ENCODE measurements around the gene BMP7.
"Not testable (repeated sequence)": the region's sequence is repeated elsewhere in the genome, so short reads cannot be mapped to it uniquely, and the experiment has no call there.

BMP7 gene

DNA sequence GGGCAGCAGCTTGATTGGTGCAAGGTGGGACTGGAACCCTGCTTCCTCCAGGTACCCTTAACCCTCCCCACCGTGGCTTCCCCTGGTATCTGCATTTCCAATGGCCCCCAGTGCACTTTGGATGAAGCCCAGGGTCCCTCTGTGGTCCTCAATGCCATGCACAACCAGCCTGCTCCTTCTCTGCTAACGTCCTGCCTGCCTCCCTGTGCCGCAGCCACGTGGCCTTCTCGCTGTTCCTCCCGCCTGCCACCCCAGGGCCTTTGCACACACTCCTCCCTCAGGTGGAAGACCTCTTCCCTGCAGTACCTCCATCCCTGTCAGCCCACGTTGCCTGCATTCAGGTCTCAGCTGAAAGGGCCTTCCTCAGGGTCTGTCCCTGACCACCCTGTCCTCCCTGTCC lies 101.6 kb downstream of the BMP7 start:
- DNase-seq = no peak

DNA sequence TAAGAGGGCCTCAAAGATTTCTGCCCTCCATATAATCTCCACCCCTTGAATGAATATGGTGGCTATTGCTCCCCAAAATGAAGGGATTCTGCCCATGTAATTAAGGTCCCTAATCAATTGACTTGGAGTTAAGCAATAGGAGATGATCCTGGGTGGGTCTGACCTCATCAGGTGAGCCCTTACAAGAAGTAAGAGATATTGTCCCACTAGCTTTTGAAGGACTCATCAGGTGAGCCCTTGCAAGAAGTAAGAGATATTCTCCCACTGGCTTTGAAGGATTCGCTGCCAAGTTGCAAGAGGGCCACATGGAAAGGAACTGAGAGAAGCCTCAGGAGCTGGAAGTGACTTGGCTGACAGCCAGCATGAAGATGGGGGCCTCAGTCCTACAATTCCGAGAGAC lies 103.4 kb downstream of the BMP7 start:
- DNase-seq = no peak

DNA sequence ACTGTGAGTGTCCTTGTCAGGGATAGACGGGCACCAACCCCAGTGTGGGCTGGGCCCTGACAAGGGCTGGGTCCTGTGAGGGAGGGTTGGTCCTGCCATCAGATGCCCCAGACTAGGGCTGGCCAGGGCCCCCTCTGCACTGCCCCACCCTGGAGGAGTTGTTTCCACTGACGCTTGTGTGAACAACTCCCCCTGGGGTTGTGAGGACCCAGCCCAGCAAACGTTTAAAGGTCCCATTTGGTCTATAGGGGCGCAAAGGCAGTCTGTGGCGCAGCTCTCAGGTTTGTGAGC lies 104.1 kb downstream of the BMP7 start:
- DNase-seq = no peak

DNA sequence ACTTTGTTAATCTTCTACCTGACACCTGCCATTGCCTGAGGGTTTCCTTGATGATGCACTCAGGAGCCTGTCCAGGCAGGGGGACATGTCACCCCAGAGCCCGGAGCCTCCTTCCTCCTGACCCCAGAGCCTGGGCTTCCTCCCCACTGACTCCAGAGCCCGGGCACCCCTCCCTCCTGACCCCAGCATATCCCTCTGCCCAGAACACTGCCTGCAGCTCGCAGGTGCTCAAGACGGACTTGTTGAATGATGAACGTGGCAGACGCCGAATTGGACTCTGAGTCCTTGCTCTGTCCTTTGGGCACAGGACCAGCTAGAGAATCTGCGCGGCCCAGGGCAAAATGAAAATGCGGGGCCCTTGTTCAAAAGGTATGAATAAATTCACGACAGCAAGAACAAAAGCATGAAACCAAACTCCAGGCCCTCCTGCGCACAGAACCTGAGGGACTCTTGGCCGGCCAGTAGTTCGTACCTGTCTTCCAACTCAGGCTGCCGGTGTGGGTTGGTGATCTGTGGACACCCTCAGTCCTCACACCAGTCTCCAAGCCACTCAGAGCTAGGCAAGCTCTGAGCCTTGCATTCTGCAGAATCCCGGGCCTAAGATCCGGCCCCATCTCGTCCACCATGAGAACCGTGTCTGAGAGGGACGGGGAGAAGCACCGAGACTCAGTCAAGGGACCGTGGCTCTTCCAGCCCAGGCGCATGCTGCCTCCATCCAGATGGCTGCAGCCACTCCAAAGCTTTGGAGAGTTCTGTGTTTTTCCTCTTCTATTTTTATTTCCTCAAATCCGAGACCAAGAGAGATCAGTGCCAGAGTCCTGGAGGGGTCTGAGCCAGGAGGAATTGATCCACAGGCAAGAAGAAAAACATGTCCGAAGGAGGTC lies 104.7 kb downstream of the BMP7 start:
- no peak for DNase-seq

DNA sequence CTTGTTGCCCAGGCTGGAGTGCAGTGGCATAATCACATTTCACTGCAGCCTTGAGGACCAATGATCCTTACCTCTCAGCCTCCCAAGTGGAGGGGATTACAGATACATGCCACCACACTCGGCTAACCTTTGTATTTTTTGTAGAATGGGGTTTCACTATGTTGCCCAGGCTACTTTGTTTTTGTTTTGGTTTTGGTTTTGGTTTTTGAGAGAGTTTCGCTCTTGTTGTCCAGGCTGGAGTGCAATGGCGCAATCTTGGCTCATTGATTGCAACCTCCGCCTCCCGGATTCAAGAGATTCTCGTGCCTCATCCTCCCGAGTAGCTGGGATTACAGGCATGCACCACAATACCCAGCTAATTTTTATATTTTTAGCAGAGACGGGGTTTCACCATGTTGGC lies 105.5 kb downstream of the BMP7 start:
- no peak for DNase-seq

DNA sequence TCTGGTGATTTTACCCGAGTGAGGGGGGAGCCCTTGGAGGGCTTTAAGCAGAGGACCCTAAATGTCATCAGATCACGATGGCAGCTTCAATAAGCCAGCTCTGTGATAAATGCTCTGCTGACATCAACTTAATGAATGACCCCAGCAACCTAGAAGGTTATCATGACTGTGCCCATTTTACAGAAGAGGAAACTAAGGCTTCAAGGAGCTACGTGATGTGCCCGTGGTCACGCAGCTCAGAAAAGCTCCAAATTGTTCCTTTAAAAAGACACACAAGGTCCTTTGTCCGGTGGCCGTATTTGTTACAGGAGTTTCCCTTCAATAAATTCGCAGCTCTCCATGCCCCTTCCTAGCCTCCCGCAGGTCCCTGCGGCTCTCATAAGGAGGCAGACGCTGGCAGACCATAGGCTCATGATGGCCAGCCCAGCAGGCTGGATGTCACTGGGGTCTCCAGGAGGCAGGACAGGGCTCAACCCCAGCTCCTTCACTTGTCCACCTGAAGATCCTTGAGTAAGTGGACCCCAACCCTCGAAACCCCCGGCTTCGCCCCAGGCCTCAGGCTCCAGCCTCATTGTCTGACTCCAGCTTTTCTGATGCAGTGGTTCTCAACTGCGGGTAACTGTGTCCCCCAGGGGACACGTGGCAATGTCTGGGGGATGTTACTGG lies 106.4 kb downstream of the BMP7 start:
- DNase-seq = no peak

DNA sequence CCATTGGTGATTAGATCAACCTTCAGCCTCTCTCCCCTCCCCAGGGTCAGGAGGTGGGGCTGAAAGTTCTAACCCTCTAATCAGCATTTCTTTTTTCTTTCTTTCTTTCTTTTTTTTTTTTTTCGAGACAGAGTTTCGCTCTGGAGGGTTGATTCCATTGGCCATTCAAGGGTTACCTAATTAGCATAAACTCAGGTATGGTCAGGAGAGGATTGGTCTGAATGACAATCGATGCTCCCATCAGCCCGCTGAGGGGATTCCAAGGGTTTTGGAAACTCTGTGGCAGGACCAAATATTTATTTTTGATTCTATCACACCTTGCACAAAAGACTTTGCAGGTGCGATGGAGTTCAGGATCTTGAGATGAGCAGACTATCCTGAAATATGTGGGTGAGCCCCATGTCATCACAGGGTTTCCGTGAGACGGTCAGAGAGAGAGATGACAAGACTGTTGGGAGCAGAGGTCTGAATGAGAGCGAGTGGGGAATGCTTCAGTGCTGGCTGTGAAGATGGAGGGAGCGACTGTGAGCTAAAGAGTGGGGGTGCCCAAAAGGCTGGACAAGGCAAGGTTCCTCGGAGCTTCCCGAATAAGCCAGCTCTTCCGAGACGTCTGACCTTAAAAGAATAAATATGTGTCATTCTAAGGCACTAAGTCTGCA lies 107.1 kb downstream of the BMP7 start:
- DNase-seq = no peak

DNA sequence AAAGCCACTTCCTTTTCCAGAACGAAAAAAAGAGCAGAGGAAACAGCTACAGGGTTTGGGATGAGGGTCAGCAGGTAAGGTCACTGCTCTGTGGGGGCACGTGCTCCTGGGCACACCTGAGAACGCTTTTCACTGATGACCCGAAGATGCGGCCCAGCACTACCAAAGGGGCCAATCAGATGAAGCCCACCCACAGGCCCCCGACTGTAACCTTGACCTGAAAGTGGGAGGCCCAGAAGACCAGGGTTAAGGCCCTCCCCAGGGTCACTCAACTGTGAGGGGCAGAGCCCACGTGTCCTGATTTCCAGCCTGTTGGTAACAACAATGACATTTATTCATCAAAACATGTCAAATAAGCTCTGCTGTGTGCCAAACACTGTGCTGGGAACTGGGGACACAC lies 108.0 kb downstream of the BMP7 start:
- DNase-seq = no peak

DNA sequence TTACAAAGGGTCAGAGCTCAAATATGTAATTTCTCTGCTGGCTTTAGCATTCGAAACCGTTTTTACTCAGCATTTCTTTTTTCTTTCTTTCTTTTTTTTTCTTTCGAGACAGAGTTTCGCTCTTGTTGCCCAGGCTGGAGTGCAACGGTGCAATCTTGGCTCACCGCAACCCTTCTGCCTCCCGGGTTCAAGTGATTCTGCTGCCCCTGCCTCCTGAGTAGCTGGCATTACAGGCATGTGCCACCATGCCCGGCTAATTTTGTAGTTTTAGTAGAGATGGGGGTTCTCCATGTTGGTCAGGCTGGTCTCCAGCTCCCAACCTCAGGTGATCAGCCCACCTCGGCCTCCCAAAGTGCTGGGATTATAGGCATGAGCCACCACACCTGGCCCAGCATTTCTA lies 108.7 kb downstream of the BMP7 start:
- DNase-seq = not testable (repeated sequence)

DNA sequence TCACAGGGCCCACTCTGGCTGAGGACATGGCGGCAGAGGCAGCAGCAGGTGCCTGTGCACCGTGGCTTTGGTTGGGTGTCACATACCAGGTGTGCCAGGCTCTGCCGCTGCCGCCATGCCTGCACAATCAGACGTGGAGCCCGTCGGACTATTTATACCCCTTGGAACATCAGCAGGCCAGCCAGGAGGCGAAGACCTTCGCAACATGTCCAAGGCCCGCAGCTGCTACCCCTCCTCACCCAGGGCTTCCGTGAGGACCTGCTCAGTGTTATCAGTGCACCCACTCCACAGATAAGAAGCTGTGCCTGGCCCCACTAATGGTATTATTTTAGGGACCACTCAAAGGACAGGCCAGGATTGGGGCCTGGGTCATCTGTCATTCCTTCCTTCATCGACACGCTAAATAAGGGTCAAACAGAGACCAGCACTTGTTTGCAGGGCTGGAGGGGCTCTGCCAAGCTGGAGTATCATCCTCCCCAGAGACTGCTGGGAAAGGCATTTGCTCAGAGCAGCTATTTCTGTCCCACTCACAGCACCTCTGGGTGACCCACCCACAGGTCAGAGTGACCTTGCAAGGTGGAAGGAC lies 109.2 kb downstream of the BMP7 start:
- no peak for DNase-seq

DNA sequence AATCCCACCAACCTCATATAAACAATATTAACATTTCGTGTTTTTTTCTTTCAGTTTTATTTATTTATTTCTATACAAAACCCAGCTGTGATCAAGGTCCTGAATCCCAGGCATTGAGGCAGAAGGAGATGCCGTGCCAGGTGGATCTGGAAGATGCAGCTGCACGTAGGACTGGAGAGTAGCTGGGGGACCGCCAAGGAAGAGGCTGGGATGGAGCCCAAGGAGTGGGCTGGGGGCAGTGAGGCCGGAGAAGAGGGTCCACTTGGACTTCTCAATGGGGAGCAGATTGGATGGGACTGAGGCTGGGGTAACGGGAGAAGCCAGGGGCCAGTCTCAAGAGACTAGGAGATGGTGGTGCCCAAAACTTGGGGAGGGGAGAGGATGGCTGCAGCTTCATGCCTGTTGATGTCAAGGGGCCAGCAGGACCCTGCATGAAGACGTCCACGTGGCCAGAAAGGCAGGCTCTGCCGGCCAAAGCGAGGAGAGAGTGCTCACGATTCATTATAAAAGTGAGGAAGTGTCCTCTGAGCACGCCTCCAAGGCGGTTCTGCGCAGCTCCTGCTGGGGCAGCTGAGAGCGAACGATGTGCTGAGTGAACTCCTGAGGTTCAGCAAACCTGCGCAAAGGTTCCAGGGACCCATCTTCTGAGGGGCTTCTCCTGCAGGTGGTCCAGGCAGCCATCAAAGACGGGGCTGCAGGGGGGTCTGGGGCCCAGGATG lies 110.3 kb downstream of the BMP7 start:
- no peak for DNase-seq

DNA sequence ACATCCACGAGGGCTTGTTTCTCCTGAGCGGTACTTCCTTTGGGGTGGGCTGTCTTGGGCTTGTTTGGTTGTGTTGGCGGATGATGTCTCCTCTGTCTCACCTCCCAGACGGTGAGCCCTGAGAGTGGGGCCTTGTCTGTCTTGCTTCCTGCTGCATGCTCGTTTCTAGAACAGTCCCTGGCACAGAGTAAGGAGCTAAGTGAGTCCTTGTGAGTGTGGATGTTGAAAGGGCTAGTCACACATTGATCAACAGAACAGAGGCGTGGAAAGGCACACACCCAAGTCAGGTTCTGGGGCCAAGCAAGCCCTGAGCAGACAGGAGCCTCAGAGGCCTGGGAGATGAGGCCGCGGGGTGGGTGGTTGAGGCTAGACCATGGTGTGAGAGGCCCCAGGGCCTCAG lies 111.0 kb downstream of the BMP7 start:
- no peak for DNase-seq

DNA sequence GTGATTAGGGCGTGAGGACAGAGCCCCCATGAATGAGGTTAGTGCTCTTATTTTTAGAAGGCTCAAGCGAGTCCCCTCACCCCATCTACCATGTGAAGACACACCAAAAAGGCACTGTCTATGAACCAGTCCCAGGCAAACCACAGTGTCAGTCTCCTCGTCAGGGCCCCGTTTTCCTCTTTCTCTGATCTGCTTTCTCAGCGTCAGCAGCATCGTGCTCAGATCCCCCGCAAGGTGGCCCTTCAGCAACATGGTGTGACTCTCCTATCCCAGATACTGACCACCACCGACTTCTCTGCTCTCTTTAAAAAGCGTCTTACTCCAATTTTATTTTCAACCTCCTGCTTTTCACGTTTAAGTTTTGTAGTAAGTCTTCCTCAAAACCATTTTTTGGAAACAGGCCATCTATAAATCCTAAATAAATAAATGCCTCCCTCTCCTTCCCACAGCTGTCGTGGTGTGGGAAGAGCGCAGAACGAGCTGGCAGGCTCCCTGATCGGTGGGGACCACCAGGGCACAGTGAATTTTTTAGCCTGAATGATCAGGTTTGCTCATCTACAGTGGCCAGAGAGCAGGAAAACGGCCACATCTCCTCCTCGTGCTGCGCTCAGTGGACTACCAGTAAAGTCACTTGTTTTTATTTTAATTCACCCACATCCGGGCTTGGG lies 113.1 kb downstream of the BMP7 start:
- no peak for DNase-seq

DNA sequence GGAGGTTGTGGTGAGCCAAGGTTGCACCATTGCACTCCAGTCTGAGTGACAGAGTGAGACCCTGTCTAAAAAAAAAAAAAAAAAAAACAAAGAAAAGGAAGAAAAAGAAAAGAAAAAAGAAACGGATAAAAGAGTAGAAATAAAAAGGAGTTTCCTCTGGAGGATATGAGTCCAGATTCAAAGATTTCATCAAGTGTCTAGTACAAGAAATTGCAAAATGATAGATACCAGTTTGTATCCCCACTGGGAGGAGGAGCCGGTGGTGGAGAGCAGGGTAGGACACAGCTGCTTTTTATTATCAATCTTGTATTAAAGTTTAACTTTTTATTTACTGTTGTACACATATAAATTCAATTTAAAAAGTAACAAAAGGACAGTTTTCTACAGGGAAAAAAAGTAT lies 113.9 kb downstream of the BMP7 start:
- no peak for DNase-seq

DNA sequence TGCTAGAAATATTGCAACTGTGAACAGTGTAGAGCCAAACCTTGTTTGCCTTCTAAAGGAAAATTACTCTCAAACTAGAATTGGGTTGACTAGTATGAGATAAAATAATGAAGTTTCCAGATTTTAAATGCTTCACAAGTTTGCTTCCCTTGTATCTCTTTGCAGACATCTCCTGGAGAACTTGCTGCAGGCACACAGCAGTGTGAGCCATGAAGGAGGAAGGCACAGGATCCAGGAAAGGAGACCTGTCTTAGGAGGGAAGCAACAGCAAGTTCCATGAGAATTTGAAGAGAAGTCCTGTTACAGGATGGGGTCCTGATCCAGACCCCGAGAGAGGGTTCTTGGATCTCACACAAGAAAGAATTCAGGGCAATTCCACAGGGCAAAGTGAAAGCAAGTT lies 115.9 kb downstream of the BMP7 start:
- DNase-seq = no peak

DNA sequence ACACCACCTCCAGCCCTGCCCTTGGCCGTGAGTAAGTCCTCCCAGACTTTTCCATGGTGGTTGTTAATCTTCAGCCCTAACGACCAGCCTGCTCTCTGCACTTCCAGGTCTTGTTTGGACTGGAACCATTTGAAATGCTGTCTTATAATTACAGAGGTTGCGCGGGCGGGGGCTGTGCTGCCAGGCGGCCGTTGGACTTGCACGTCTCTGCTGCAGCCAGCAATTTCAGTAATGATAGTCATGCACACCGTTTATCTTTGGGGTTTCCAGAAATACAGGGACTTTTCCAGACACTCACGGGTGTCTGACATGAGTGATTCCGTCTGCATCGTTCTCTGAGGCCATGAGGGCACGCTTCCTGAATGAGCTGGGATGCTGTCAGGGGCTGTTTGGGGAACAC lies 118.2 kb downstream of the BMP7 start:
- DNase-seq = no peak

DNA sequence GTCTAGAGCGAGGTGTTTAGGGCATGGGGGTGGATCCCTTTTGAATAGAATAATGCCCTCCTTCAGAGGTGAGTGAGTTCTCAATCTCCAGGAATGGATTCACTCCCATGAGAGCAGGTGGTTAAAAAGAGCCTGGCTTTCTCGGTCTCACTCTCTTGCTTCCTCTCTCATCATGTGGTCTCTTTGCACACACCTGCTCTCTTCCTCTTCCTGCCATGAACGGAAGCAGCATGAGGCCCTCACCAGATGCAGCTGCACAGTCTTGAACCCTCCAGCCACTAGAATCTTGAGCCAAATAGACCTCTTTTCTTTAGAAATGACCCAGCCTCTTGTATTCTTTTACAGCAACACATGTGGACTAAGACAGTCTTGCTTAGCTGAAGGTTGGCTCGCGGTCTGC lies 119.3 kb downstream of the BMP7 start:
- no peak for DNase-seq

DNA sequence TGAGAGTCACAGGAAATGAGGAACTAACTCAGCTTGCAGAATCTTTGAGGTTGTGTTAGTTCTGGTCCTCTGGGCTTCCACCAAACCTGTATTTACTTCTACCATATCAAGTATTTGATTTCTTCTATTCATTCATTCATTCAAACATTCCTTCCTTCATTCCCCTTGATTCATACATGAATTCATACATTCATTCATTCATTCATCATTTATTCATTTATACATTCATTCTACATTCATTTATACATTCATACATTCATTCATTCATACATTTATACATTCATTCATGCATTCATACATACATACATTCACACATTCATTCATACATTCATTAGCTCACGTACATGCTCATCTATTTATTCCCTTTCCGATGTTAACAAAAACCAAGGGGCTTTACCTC lies 120.3 kb downstream of the BMP7 start:
- DNase-seq = no peak

DNA sequence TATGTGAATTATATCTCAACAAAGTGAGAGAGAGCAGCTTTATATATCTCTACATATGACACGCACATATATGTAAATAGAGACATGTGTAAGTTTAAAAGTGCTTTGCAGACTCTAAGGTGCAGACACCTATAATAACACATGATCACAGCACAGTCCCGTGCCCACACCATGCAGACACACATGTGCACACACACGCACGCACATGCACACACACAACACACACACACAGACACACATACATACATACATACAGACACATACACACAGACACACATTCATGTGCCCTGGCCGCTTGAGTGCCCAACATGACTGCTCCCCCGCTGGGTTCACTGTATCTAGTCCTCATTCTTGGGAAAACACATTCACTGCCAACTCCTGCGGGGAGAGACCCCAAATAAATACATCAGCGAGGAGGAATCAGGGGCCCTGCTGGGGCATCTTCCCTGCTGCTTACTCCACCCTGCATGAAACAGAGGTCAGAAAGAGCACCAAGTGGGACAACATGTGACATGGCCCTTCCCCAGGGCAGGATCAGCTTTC lies 121.3 kb downstream of the BMP7 start:
- no peak for DNase-seq

DNA sequence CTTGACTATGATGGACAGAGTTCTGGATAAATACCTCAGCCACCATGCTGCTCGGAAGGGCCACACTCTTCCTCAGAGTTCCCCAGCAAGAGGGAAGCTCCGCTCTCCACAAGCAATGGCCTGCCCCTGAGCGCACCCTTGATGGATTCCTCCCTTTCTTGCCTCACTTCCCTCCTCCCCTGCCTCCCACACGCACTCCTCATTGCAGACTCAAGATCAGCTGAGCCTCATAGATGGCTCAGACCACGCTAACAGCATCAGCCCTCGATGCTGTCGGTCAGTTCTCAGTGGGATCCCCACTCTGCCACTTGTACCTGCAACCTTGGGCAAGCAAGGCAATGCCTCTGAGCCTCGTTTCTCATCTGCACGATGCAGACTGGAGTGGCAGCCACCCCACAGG lies 123.3 kb downstream of the BMP7 start:
- no peak for DNase-seq

DNA sequence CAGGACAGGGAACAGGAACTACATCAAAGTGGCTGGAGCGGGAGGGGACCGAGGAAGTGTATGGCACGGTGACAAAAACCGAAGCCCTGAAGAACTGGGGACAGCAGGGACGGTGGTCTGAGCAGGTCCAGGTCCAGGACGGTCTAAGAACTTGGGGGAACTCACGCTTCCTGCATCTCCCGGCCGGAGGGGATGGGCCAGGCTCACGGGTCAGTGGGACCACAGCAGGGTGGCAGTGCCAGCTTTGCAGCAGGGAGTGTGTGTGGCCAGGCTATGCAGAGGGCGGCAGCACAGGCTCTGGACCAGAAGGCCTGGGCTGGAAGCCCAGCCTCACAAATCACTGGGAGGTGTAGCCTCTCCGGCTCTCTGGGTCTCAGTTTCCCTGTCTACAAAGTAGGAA lies 123.8 kb downstream of the BMP7 start:
- no peak for DNase-seq

DNA sequence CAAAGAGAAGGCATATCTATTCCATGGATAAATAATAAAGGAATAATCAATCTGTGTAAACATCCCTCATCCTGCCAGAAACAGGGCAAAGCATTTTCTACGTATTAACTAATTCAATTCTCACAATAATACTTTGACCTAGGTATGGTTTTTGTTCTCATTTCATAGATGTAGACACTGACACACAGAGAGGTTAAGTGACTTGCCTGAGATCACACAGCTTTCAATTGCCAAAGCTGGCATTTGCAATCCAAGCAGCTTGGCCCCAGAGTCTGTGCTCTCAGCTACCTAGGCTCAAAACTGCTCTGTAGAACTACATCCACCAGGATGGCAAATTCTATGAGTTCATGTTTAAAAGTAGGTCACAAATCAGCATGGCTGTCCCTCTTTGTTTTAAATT lies 124.9 kb downstream of the BMP7 start:
- DNase-seq = no peak

Data from central memory CD4-positive, alpha-beta T cell (primary cell).